Type B pancreatic cell (in vitro differentiated cells): ENCODE measurements around the gene LRP1B. TPM values are rescaled to one million over a fixed set of nuclear protein-coding genes. Genes with fewer than 3 reads are reported as not detected.

Experiments
- DNase-seq: peaks from one replicate; pipeline ENCODE4 v3.0.0; 2021; ENCODE audit warnings: mixed read lengths; ENCODE audit not compliant: unreplicated experiment; ENCODE audit errors: extremely low spot score
- H3K27ac Mint-ChIP-seq: 2 replicates; pipeline ENCODE4 v1.8.0; 2021; ENCODE audit warnings: mild to moderate bottlenecking, mixed read lengths
- H3K27me3 Mint-ChIP-seq: 2 replicates; pipeline ENCODE4 v1.8.0; 2021; ENCODE audit warnings: mixed read lengths
- H3K36me3 Mint-ChIP-seq: 2 replicates; pipeline ENCODE4 v1.8.0; 2021; ENCODE audit warnings: mixed read lengths
- H3K4me1 Mint-ChIP-seq: one replicate; pipeline ENCODE4 v1.8.0; 2021; ENCODE audit warnings: mixed read lengths; ENCODE audit not compliant: unreplicated experiment
- H3K4me3 Mint-ChIP-seq: 2 replicates; pipeline ENCODE4 v1.8.0; 2021; ENCODE audit warnings: mild to moderate bottlenecking, mixed read lengths
- H3K9me3 Mint-ChIP-seq: 2 replicates; pipeline ENCODE4 v1.8.0; 2021; ENCODE audit warnings: mixed read lengths
- total RNA-seq: library from RNA; stranded (reverse); gene quantifications from 2 replicates; pipeline ENCODE4 v1.2.1, GENCODE V29; 2021; ENCODE audit warnings: low replicate concordance
- TF ChIP-seq, protein P1 (sequence below): fragments of 200-600 bp; sonication (generic); conservative IDR thresholded peaks from 2 replicates; pipeline ENCODE4 v1.5.0; 2021; ENCODE audit warnings: antibody characterized with exemption, mild to moderate bottlenecking

The LRP1B gene
- total RNA-seq, 1 donor from 2014 or later, result 16.0 TPM

DNA sequence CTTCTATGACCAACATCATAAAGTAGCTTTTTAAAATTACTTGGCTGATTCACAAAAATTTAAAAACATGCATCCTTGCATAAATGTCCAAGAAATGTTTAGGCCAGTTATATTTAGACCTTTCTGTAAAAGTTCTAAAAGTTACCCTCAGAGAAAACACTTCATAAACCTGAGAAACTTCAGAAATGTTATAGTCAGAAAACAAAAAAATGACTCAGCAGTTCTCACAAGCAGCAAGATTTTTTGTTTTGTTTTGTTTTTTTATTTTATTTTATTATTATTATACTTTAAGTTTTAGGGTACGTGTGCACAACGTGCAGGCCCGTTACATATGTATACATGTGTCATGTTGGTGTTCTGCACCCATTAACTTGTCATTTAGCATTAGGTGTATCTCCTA lies 648.1 kb downstream of the LRP1B start:
- no peaks in the 10 kb centered on the region for H3K36me3 Mint-ChIP-seq
- no peak overlapping the region for H3K27ac Mint-ChIP-seq
- H3K9me3 Mint-ChIP-seq, result no peaks in the 10 kb centered on the region
- peaks cover 7% of the 10 kb centered on the region for H3K4me1 Mint-ChIP-seq
- no peak overlapping the region for H3K4me3 Mint-ChIP-seq
- no peaks in the 10 kb centered on the region for H3K27me3 Mint-ChIP-seq
- DNase-seq, result no peak
- TF ChIP-seq, protein P1, sequence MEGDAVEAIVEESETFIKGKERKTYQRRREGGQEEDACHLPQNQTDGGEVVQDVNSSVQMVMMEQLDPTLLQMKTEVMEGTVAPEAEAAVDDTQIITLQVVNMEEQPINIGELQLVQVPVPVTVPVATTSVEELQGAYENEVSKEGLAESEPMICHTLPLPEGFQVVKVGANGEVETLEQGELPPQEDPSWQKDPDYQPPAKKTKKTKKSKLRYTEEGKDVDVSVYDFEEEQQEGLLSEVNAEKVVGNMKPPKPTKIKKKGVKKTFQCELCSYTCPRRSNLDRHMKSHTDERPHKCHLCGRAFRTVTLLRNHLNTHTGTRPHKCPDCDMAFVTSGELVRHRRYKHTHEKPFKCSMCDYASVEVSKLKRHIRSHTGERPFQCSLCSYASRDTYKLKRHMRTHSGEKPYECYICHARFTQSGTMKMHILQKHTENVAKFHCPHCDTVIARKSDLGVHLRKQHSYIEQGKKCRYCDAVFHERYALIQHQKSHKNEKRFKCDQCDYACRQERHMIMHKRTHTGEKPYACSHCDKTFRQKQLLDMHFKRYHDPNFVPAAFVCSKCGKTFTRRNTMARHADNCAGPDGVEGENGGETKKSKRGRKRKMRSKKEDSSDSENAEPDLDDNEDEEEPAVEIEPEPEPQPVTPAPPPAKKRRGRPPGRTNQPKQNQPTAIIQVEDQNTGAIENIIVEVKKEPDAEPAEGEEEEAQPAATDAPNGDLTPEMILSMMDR, result no peak

DNA sequence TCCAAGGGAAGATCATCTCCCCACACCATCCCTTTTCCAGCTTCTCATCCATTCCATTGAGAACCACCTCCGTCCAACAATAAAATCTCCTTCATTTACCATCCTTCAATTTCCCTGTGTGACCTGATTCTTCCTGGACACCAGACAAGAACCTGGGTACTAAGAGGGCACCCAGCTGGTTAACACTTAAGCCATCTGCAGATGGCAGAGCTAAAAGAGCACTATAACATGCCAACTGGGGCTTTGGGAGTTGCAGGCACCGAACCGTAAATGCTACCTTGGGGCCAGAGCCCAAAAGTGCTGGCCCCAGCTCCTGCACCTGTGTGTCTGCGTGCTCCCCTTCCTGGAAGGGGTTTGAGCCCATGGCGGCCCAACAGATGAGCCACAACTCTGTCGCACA lies 655.0 kb downstream of the LRP1B start:
- DNase-seq, result no peak
- H3K27me3 Mint-ChIP-seq, result no peaks in the 10 kb centered on the region
- no peaks in the 10 kb centered on the region for H3K36me3 Mint-ChIP-seq
- peaks cover 7% of the 10 kb centered on the region for H3K4me1 Mint-ChIP-seq
- H3K4me3 Mint-ChIP-seq, result no peak overlapping the region
- no peaks in the 10 kb centered on the region for H3K9me3 Mint-ChIP-seq
- no peak overlapping the region for H3K27ac Mint-ChIP-seq
- TF ChIP-seq, protein P1, result no peak

DNA sequence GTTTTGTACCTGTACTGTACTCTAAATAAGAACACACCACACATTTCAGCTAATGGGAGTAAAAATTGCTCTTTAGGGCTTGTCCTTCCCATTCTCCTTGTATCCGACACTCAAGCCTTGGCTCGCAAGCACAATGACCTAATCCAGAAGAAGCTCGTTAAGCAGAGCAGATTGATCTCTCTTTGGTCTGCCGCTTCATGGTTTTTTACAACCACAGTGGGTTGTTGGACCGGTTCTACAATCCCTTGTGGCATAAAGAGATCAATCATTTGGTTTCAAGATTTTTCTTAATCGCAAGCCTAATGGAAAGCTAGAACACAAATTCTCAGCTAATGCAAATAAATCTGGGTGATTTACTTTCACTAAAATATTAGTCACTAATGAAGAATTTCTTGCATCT lies 662.1 kb downstream of the LRP1B start:
- TF ChIP-seq, protein P1, result no peak
- peak overlapping the region; percentile 76 for H3K27ac Mint-ChIP-seq
- H3K36me3 Mint-ChIP-seq, result no peaks in the 10 kb centered on the region
- no peaks in the 10 kb centered on the region for H3K27me3 Mint-ChIP-seq
- DNase-seq, result no peak
- peak overlapping the region; percentile 16 for H3K4me3 Mint-ChIP-seq
- peaks cover 17% of the 10 kb centered on the region for H3K4me1 Mint-ChIP-seq
- no peaks in the 10 kb centered on the region for H3K9me3 Mint-ChIP-seq

DNA sequence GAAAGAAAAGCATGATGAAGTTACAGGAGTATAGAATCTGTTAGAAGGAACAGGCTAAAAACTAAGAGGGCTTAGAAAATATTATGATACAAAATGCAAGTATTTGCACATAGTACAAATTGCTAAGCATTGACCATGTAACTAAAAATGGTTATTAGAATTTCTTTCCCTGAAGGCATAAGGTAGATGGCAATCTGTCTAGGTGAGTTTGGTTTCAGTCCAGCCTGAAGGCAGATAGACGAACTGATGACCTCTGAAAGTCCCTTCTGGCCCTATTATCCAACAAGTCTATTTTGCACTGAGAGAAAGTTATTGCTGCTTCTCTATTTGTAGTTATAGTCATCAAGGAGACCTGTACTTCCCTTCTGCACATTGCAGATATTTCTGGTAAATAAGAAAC lies 663.5 kb downstream of the LRP1B start:
- no peaks in the 10 kb centered on the region for H3K27me3 Mint-ChIP-seq

DNA sequence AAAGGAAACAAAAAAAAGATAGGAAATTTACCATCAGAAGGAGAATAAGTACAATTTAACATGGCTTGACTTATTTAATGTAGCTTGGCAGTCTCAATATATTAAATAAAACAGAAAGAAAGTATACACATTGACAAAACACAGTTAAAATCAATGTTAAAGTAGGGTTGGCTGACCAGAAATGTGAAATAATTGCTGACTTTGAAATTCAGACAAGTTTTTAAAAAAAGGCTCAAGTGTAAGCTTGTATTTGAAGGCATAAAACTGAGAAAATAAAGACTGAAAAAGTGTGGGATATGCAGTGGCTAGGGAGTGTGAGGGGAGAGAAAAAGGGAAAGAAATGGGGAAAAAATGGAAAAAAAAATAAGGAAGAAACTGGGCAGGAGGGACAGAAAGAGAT lies 665.8 kb downstream of the LRP1B start:
- no peaks in the 10 kb centered on the region for H3K27me3 Mint-ChIP-seq
- no peaks in the 10 kb centered on the region for H3K36me3 Mint-ChIP-seq
- TF ChIP-seq, protein P1, result no peak

More for the DNA sequence above, 663.5 kb downstream of the LRP1B start:
- Mint-ChIP-seq H3K27ac (peak overlapping the region; percentile 28), H3K9me3 (no peaks in the 10 kb centered on the region), H3K4me3 (no peak overlapping the region), H3K4me1 (peaks cover 17% of the 10 kb centered on the region), H3K36me3 (no peaks in the 10 kb centered on the region)
- no peak for DNase-seq
- TF ChIP-seq, protein P1, result no peak

DNA sequence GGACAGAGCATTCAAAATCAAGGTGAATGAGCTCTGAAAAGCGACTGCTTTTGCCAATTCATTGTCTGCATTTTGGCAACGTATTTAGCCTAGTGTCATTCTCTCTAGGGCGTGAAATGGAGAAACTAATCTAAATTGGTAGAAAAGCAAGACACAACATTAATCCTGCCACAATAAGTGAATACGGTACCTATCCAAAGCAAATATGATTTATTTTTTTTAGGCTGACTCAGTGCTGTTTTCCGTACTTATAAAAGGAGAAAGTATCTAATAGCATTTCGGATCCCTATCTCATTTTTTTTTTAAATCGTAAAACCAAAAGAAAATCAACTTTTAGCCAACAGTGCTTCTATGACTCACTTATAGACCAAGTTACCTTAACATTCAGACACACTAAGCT lies 672.5 kb downstream of the LRP1B start:
- H3K27me3 Mint-ChIP-seq, result peaks cover 13% of the 10 kb centered on the region
- no peak overlapping the region for H3K4me3 Mint-ChIP-seq
- DNase-seq, result no peak
- peaks cover under 1% of the 10 kb centered on the region for H3K36me3 Mint-ChIP-seq
- no peak overlapping the region for H3K27ac Mint-ChIP-seq
- H3K9me3 Mint-ChIP-seq, result peaks cover 5% of the 10 kb centered on the region
- H3K4me1 Mint-ChIP-seq, result peaks cover 5% of the 10 kb centered on the region
- TF ChIP-seq, protein P1, result no peak

More for the DNA sequence above, 665.8 kb downstream of the LRP1B start:
- Mint-ChIP-seq H3K9me3 (peaks cover 5% of the 10 kb centered on the region), H3K27ac (no peak overlapping the region), H3K4me1 (peaks cover 11% of the 10 kb centered on the region), H3K4me3 (no peak overlapping the region)
- no peak for DNase-seq
